Measurements from ENCODE around the gene TAF1C.

Gene TAF1C

GRCh38 chr16:84182104-84182503 is 4.8 kb downstream of the TAF1C start:
- DNase-seq = no peak

- DNase-seq = no peak
These were observed 5.5 kb downstream of the TAF1C start for GRCh38 chr16:84181144-84181915.

- no peak for DNase-seq
These were observed 6.2 kb downstream of the TAF1C start for GRCh38 chr16:84180519-84181140.

- DNase-seq = no peak
These were observed 7.1 kb downstream of the TAF1C start for GRCh38 chr16:84179612-84180320.

- DNase-seq = no peak
These were observed 7.8 kb downstream of the TAF1C start for GRCh38 chr16:84178892-84179611.

- no peak for DNase-seq
These were observed 8.6 kb downstream of the TAF1C start for GRCh38 chr16:84178146-84178765.

GRCh38 chr16:84177741-84178073 is 9.2 kb downstream of the TAF1C start:
- no peak for DNase-seq

- no peak for DNase-seq
These were observed 10.4 kb downstream of the TAF1C start for GRCh38 chr16:84176192-84177053.

- peak; percentile 22 to 74 (median 40) for DNase-seq
These were observed 11.3 kb downstream of the TAF1C start for GRCh38 chr16:84175350-84176081.

GRCh38 chr16:84174396-84174795 is 12.5 kb downstream of the TAF1C start:
- no peak for DNase-seq

GRCh38 chr16:84169765-84170310 is 17.0 kb downstream of the TAF1C start:
- DNase-seq = no peak

GRCh38 chr16:84166796-84167695 is 19.8 kb downstream of the TAF1C start:
- no peak for DNase-seq

- no peak for DNase-seq
These were observed 21.1 kb downstream of the TAF1C start for GRCh38 chr16:84165746-84166145.

- DNase-seq = no peak
These were observed 25.1 kb downstream of the TAF1C start for GRCh38 chr16:84161801-84162200.

GRCh38 chr16:84161037-84161436 is 25.8 kb downstream of the TAF1C start:
- no peak for DNase-seq

GRCh38 chr16:84159800-84160199 is 27.1 kb downstream of the TAF1C start:
- DNase-seq = no peak

GRCh38 chr16:84159007-84159406 is 27.9 kb downstream of the TAF1C start:
- peak in 1 of 3 experiments; percentile 23 for DNase-seq

GRCh38 chr16:84156342-84156784 is 30.5 kb downstream of the TAF1C start:
- DNase-seq = no peak

- no peak for DNase-seq
These were observed 31.1 kb downstream of the TAF1C start for GRCh38 chr16:84155771-84156170.

- no peak for DNase-seq
These were observed 31.6 kb downstream of the TAF1C start for GRCh38 chr16:84155226-84155625.
